Jurkat, Clone E6-1 (cell line): ENCODE results near the gene GATA5.
A peak's percentile ranks its signal among the peaks of the same experiment; 100 is the strongest.

ENCODE experiments used
- DNase-seq: peaks from one replicate; pipeline ENCODE4 v3.0.0-alpha.2; 2011; ENCODE audit warnings: low read depth, low spot score
- H3K4me3 ChIP-seq: 2 replicates; pipeline ENCODE4 v1.5.1; 2011; ENCODE audit warnings: mild to moderate bottlenecking, low read length, control low read depth, moderate library complexity

GATA5 gene

DNA sequence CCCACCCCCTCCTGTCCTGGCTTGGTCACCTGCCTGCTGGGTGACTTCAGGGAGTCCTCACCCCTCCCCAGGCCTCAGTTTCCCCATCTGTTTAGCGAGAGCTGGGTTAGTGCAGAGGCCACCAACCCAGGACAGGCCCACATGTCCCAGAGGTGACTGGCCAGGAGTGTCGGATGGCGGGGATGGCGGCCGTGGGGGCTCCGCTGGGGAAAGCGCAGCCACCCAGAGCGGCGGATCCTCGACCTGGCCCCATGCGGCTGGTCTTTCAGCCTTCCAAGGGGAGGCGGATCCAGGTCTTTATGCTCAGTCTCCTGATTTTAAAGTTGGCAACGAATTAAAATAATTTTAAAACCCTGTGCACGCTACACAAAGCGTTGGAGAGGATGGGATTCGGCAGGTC is 31.0 kb upstream of the GATA5 start:
- H3K4me3 ChIP-seq = no peak overlapping the region
- no peak for DNase-seq

DNA sequence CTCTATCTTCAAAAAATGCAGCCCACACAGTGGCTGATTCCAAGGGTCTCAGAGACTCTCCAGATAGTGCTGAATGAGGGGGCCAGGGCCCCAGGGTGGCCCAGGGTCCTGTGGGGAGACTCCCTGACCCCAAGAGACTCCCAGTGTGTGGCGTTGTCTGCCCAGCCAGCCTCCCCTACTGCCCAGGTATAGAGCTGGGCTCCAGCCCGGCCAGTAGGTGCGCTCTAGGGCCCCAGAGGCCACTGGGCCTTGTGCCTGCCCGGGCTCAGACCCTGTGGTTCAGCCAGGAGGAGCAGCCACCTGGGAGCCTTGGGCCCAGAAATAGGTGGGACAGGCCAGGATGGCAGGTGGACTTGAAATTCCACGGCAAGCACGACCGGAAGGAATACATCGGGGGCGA is 30.3 kb upstream of the GATA5 start:
- DNase-seq = no peak
- no peak overlapping the region for H3K4me3 ChIP-seq

DNA sequence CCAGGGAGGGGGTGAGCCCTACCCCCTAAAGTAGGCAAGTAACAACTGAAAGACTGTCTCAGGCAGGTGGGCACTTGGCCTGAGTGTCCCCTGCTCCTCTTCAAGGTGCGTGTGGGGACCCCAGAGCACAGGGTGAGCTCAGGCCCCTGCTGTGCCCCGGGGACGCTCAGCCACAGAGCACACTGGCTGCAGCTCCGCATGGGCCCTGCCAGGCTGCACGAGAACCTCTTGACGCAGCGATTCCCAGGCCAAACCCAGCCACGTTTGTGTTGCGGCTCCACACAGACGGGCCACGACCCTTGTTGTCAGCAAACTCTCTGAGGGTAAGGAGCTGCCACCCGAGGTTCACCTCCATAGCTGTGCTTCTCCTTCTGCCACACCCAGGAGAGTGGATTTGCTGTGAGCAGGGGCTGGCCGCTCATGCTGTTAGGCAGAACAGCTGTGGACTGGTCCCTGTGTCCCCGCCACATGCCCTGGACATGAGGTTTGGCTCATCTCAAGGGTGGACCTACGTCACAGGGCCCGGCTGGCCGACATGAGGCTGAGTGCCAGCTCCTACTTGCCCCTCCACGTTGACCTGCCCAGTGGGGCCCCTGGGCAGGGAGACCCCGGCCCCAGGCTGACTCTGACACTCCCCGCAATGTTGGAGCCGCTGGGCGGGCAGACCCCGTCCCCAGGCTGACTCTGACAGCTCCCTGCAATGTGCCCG is 29.7 kb upstream of the GATA5 start:
- DNase-seq = no peak
- no peak overlapping the region for H3K4me3 ChIP-seq

DNA sequence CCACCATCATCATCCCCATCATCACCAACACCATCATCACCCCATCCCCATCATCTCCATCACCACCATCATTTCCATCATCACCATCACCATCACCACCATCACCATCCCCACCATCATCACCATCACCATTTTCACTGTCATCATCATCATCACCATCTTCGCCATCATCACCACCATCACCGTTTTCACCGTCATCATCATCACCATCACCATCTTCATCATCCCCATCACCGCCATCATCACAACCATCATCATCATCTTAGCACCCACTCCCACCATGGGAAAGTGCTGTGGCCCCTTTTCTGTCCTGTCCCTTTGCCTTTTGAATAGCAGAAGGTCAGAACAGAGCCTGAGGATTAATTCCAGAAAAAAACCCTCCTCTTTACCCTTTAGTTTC is 28.5 kb upstream of the GATA5 start:
- DNase-seq = no peak
- no peak overlapping the region for H3K4me3 ChIP-seq

DNA sequence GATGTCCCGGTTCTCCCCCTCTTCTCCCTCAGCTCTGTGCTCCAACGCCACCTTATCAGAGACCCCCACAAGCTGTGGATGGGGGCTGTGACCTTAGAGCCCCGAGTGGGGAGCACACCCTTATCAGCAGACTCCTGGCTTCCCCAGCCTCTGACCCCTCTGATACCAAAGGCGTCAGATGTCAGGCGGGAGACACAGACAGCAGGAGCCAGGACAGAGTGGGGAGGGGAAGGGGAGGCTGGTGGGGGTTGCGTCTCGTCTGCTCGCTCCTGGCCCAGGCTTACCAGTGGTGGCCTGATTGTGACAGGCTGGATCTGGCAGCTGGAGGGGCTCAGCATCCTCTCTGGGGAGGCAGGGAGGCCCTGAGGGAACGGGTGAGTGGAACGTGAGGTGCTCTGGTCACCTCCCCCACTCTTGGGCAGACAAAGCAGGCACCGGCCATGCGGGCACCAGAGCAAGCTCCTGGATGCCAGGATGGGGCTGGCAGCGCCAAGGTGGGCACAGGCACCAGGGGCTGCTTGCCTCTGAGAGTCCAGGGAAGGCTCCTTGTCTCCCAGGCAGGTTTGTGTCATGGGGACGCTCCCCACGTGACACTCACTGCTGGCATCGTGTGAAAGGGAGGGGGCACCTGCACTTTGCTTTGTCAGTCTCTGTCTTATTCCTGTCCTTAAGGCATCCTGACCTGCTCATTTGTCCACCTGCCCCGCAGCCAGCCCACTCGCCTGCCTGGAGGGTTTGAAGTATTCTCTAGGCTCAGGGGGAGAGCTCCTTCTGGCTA is 27.8 kb upstream of the GATA5 start:
- H3K4me3 ChIP-seq = no peak overlapping the region
- no peak for DNase-seq

- DNase-seq = no peak
- no peak overlapping the region for H3K4me3 ChIP-seq
Observed at GRCh38 chr20:62502496-62503095, 26.8 kb upstream of the GATA5 start.

DNA sequence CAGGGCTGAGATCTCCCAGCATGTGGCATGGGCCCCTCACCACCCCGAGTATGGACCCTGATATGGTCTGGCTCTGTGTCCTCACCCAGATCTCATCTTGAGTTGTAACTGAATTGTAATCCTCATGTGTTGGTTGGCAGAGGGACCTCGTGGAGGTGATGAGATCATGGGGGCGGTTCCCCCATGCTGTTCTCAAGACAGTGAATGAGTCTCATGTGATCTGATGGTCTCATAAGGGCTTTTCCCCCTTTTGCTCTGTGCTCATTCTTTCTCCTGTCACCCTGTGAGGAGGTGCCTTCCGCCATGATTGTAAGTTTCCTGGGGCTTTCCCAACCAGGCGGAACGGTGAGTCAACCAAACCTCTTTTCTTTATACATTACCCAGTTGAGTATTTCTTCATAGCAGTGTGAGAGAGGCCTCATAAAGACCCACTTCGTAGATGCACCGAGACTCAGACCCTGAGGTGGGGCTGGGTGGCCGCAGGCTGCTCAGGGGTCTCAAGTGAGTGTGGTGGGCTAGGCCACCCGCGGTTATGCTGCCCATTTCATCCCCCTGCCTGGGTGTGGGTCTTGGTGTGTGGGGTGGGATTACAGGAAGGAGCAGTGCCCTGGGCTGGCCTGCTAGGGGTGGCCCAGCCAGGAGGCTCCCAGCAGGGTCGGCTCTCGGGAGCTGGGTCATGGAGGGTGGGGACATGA is 26.2 kb upstream of the GATA5 start:
- H3K4me3 ChIP-seq = no peak overlapping the region
- no peak for DNase-seq

- H3K4me3 ChIP-seq = no peak overlapping the region
- DNase-seq = peak; percentile 15
Observed at GRCh38 chr20:62500237-62500864, 24.6 kb upstream of the GATA5 start.

DNA sequence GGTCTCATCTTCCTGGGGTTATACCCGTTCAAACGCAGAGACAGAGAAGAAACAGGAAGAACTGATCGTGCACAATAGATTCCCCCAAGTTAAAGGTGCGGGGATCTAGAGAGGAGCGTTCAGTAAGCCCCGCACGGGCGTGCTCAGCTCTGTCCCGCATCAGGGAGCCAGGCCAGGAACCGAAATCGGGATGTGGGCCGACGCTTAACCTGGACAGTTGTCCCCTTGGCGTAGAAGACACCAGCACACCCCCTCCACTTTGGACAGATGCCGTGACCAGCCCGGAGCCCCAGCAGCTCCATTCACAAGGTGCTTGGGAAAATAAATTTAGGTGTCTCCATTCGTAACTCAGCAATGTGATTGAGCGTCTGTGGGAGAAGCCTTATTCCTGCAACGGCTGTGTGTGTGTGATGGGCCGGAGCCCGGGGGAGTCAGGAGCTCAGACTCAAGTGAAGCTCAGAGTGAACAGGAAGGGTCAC is 24.0 kb upstream of the GATA5 start:
- DNase-seq = no peak
- H3K4me3 ChIP-seq = no peak overlapping the region

DNA sequence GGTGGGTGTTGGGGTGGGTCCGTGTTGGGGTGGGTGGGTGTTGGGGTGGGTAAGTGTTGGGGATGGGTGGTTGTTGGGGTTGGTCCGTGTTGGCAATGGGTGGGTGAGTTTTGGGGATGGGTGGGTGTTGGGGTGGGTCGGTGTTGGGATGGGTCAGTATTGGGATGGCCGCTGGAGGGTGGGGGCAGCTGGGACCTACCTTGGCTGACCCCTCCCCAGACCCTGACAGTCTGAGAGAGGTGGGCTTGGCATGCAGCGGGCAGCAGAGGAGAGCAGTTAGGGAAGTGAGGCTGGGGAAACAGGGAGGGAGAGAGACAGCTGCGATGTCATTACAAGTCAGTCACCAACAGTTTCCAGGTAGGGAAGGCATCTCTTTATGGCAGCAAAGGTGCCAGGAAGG is 23.1 kb upstream of the GATA5 start:
- no peak overlapping the region for H3K4me3 ChIP-seq
- DNase-seq = no peak

DNA sequence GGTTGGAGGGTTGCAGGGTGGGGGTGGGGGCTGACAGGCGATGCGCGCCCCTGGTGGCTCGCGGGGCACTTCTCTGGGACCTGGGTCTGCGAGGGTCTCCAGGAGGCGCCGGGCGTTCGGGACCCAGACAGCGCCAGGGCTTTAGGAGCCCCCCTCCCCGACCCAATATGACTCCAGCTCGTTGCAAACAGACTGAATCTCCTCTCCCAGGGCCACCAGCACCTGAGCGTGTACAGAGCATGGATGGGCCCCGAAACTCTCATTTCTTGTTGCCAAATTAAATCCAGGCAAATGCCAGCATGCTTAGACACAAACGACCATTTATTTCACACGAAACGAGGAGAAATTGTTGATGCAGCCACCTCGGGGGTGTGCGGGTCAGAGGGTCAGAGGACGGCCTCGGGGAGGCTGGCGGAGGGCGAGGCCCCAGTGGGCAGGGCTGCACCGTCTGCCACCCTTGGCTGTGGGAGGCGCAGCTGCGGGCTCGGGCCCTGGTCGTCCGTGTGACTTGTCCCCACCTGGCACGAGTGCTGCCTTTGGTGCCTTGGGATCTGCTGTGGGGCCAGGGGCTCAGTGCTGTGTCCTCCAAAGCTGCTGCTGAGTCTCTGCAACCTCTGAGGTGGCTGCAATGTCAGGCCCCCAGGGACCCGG is 20.9 kb upstream of the GATA5 start:
- no peak overlapping the region for H3K4me3 ChIP-seq
- DNase-seq = no peak

DNA sequence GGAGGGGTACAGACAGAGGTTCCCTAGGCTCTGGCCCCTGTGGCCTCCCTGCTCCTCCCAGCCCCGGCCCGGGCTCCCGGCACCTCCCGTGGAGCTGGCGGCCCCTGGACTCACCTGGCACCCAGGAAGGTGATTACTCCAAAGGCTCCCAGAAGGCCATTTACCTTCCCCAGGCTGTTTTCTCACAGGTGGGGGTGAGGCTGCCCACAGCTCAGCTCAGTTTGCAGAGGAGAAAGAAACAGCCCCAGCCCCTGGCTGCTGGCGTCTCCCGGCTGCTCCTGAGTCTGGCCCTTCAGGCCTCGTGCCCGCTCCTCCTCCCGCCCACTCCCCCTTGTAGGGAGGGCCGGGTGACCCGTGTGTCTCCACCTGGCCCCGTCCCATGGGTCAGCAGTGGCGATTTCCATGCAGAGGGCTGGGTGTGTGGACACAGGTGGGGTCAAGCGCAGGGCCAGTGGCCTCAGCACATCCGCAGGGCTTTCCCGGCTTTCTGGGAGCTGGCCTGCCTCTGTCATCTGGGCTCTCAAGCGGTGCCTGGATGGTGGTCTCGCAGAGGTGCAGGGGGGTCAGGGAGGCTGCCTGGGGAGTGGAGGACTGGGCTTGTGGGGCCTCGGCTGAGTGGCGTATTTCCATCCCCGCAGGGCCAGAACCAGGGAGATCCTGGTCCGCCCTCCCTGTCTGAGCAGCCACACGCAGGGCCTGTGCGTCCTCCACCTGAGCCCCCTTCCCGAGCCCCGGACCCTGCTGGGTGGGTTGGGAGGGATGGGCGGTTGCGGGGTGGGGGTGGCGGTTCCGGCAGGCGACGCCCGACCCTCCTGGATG is 20.2 kb upstream of the GATA5 start:
- no peak for DNase-seq
- no peak overlapping the region for H3K4me3 ChIP-seq

DNA sequence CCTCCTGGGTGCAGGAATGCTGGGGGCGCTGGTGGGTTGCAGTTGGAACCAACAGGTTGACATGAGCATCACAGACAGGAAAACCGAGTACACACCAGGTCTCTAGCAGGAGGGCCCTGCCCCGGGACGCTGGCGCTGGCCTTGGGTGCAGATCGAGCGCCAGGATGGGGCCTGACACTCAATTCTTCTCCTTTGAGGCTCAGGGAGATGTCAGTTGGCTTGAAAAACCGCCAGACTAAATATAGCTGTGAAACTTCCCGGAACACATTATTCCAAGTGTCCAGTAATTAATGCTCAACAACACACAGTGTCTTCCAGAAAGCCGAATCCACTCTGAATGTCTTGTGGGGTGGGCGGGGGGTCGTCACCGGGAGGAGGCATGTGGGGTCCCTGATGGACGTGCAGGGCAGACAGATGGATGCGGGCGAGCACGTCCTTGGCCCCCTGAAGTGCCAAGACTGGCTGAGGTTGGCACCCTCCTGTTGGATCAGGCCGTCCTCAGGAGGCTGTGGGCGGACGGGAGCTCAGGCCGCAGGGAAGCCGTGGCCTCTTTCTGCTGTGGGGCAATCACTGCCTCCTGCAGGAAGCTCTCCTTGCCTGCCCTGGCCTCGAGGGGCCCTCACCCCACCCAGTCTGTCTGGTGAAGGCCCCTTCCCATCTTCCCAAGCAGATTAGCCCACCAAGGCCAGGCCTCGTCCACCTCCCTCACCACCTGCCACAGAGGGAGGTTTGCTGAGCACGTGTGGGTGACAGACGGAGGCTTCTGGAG is 19.4 kb upstream of the GATA5 start:
- no peak for DNase-seq

DNA sequence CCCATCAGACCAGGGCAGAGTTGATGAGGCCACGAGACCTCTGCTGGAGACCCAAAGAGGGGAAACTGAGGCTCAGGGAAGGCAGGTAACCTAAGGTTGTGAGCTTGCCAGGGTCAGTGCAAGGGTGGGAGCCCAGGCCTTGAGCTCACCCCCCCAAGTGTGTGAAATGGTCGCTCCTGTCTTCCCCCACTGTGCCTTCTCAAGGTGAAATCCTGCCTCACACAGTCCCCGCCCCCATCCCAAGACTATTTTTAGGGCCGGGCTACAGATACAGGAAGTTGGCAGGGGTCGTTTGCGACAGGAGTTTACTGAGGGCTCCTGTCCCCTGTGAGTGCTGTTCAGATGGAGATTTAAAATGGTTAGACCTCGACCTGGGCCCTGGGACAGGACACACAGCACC is 18.7 kb upstream of the GATA5 start:
- H3K4me3 ChIP-seq = no peak overlapping the region
- peak; percentile 18 for DNase-seq

More for the DNA sequence above, 19.4 kb upstream of the GATA5 start:
- H3K4me3 ChIP-seq = no peak overlapping the region

DNA sequence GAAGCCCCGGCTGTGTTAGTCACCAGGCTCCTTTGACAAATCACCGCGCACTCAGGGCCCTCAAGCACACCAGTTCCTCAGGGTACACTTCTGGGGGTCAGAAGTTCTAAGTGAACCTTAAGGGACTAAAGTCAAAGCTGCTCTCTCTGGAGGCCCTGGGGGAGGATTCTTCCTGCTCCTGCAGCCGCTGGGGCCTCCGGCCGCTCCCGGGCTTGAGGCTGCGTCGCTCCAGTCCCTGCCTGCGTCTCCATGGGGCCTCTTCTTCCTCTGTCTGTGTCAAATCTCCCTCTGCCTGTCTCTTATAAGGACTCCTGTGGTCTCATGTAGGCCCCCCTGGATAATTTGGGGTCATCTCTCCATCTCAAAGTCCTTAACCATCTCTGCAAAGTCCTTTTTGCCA is 18.1 kb upstream of the GATA5 start:
- H3K4me3 ChIP-seq = no peak overlapping the region
- no peak for DNase-seq

GRCh38 chr20:62493253-62493885 is 17.6 kb upstream of the GATA5 start:
- H3K4me3 ChIP-seq = no peak overlapping the region
- no peak for DNase-seq

GRCh38 chr20:62492711-62493110 is 16.9 kb upstream of the GATA5 start:
- no peak for DNase-seq
- no peak overlapping the region for H3K4me3 ChIP-seq
